GM12875 (cell line): ENCODE results near the gene HOXB7.
A peak's percentile ranks its signal among the peaks of the same experiment; 100 is the strongest.

Experiments used
- H3K4me3 ChIP-seq: one replicate; pipeline ENCODE4 v1.5.1; 2011; ENCODE audit warnings: low read depth, low read length, control low read depth
- TF ChIP-seq, protein P1 (sequence below): IDR thresholded peaks from 2 replicates; pipeline ENCODE4 v1.5.1; 2011; ENCODE audit warnings: low read depth, mild to moderate bottlenecking, control low read depth, inconsistent platforms, low read length, moderate library complexity, borderline replicate concordance; ENCODE audit not compliant: insufficient read depth

Gene HOXB7

DNA sequence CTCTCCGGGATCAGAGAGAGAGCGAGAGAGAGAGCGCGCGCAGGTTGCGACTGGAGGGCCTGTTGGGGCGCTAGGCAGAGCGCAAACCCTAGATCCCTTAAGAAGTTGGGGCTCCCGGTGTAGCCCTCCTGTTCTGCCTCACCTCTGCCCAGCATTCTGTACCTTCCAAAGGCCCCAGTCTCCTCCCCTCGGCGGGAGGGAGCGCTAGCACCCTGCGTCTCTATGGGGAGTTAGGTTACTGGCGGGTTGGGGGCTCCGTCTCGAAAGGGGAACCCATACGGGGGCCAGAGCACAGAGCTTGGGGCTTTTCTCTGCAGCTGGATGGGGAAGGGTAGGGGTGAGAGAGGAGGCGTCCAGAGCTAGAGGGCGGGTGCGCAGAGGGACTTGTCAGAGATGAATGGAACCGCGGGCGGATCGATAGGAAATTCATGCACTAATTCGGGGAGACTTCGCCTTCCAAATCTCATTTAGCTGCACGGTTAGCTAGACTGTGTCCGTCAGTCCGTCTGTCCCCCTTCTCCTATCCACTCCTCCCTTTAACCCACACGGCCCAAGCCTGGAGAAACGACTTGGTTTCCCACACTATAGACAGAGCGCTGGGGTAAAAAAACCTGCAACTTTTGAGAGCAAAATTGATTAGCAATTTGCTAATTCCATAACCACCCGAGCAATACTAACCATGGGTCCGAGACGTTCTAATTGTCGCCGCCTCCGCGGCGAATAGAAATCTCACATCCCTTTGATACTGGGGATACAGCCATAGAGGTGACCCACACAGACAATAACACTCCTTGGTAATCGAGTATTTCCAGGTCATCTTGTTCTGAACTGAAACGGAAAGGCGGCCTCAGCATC is 32.0 kb downstream of the HOXB7 start:
- TF ChIP-seq, protein P1, sequence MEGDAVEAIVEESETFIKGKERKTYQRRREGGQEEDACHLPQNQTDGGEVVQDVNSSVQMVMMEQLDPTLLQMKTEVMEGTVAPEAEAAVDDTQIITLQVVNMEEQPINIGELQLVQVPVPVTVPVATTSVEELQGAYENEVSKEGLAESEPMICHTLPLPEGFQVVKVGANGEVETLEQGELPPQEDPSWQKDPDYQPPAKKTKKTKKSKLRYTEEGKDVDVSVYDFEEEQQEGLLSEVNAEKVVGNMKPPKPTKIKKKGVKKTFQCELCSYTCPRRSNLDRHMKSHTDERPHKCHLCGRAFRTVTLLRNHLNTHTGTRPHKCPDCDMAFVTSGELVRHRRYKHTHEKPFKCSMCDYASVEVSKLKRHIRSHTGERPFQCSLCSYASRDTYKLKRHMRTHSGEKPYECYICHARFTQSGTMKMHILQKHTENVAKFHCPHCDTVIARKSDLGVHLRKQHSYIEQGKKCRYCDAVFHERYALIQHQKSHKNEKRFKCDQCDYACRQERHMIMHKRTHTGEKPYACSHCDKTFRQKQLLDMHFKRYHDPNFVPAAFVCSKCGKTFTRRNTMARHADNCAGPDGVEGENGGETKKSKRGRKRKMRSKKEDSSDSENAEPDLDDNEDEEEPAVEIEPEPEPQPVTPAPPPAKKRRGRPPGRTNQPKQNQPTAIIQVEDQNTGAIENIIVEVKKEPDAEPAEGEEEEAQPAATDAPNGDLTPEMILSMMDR: peak; percentile 15; the same call in 1 of the 2 replicates
- H3K4me3 ChIP-seq: peak overlapping the region; percentile 77

DNA sequence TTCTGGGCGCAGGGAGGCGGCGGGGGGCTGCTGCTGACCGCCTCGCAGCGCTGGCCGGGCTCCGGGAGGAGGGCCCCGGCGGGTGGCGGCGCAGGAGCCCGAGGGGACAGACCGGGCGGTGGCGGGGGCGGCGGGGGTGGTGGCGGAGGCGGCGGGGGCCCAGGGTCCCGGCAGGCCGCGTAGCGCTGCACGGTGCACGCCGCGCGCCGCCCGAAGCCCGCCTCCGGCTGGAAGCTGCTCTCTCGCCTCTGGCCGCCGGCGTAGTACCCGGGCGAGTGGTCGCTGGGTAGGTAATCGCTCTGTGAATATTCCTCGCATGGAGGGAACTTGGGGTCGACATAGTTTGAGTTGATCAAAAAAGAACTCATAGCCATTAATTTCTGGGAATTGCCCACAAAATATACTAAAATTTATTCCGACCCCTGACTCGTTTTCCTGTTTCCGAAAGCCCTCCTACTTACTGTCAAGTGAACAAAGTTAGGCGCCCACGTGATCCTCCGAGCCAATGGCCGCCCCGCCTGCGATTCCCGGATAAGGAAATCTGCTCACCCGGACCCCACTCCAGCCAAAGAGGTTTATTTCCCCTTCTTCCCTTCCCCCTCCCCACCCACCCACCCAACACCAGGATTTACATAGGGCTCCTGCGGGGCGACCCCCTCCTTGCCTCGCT is 32.7 kb downstream of the HOXB7 start, which contains the start of gene HOXB4:
TSS of gene HOXB4 (minus strand) at position 405 of the 670 bp plus-strand sequence. CDS start at position 374, 31 bp downstream.
- TF ChIP-seq, protein P1: no peak
- H3K4me3 ChIP-seq: peak within 1 kb of the TSS; percentile 77

DNA sequence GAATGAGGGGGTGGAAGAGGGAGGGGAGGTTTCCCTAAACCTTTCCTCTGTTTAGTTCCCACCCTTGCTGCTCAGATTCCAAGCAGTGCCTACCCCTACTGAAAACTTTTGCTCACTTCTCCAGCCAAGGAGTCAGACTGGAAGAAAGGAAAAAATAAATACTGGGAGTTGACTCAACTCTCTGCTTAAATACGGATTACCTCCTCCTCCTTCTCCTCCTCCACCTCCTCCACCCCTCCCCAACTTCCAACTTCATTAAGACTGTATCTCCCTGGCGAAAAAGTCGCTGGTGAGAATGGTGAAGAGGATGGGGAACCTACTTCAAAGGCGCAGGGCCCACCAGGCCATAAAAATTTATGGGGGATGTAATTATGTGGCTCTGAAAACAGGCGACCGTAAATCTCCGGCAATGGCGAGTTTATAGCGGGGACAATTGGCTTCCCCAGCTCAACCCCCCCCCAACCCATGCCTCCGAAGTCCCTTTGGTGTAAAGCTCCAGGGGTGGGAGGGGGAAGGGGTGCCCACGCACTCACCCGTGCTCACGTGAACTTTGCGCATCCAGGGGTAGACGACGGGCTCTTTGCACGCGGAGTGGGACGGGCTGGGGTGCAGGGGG is 33.4 kb downstream of the HOXB7 start:
- peak overlapping the region; percentile 77 for H3K4me3 ChIP-seq
- TF ChIP-seq, protein P1: no peak

DNA sequence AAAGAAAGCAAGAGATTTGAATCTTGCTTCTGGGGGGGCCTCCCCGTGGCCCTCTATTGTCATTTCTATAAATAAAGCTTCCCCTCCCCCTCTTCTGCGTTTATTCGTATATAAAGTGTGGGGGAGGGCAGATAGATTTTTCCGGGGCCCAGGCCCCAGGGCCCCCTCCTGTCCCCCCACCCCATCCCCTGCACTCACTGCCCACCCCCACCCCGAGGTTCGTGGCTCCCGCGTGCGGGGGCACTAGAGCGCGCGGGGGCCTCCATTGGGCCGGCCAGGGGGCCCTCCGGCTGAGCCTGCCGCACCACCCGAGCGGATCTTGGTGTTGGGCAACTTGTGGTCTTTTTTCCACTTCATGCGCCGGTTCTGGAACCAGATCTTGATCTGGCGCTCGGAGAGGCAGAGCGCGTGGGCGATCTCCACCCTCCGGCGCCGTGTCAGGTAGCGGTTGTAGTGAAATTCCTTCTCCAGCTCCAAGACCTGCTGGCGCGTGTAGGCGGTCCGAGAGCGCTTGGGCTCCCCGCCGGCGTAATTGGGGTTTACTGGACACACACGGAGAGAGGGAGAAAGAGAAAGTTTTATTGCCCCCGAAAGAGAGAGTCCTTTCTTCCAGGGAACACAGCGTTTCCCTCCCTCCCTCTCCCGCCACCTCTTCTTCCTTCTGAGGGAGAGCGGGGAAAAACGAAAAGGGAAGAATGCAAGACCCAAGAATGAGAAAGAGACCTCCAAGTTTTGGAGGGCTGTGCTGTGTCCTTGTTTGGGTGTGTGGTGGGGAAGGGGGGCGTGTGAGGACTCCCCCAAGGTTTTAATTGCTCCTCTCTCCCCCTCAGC is 34.1 kb downstream of the HOXB7 start:
- TF ChIP-seq, protein P1: no peak
- peak overlapping the region; percentile 77 for H3K4me3 ChIP-seq

DNA sequence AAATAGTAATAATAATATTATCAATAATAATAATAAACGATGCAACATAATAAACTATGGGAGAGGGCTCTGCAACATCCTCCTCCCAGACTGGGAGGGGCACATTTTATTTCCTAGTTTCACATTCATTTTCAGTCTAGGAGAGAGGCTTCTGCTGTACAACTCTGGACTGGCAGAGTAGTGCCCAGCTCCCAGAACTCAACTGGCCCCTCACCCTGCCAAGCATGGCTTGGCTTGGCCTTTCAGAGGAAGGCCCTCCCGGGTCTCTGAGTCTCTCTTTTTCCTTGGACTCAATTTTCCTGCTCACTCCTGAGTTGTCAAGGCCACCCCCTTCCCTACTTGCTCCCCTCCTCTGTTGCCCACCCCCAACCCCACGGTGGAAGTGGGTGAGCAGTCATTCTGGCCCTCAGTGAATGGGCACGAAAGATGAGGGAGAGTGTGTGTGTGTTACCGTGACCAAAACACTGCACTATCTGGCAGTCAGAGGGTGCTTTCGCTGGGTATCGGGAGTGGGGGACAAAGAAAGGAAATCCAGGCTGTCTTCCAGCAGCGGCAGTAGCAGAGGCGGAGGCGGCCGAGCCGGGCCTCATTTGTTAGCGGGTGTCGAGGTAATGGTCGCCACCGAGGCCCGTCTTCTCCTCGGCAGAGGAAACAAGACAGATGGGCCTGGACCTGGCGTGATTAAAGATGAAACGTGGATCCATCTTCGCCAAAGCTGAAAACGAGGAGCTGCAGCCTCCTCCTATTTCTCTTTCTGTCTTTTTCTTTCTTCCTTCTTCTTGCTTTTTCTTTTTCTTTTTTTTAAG is 34.9 kb downstream of the HOXB7 start:
- TF ChIP-seq, protein P1: no peak
- H3K4me3 ChIP-seq: no peak overlapping the region

DNA sequence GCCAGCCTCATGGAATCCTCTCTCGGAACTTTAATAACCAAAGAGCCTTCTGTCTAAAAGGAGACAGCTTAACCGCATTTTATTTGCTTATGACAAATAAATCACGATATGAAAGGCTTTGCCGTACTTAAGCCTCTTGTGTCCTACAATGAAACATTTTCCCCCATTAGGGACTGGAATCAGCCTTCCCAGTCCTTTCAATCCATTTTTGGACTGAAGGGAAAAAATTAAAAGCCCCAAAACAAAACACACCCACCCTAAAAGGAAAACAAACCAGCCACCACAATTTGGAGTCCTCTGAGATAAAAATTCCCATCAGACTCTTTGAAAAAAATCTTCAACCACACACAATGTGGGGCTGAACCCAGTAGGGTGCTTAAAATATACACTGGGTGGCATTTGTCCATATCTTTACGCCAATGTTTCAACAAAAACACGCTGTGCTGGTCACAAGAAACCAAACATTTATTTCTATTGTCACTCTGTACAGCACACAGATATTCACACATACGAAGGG is 35.7 kb downstream of the HOXB7 start:
- H3K4me3 ChIP-seq: no peak overlapping the region
- TF ChIP-seq, protein P1: no peak
